ENCODE measurements around the gene SASH1.

GRCh38 chr6:148446681-148447080 lies 104.0 kb downstream of the SASH1 start:
- TF ChIP-seq ZC3H11A (IDR thresholded peaks at IDR 0.05; ENCODE audit: low read depth, low read length) = no peak
- no peak for TF ChIP-seq HDAC8 (tag; IDR thresholded peaks at IDR 0.05)
- TF ChIP-seq ZBTB49 (CRISPR knock-in tag; IDR thresholded peaks at IDR 0.05; ENCODE audit: borderline replicate concordance) = no peak
- no peak for TF ChIP-seq CTCF (IDR thresholded peaks at IDR 0.05 in 2 of 3, conservative IDR thresholded peaks at IDR 0.05 in 1 of 3; ENCODE audit: insufficient read depth in 2 of 3, low read depth in 1 of 3, low read length in 3 of 3)
- TF ChIP-seq EZH2 (IDR thresholded peaks at IDR 0.05; ENCODE audit: borderline replicate concordance, low read depth, low read length) = no peak
- no peak for TF ChIP-seq TBP (optimal IDR thresholded peaks at IDR 0.05; ENCODE audit: low read depth, low read length)
- TF ChIP-seq EP300 (IDR thresholded peaks at IDR 0.05; ENCODE audit: low read length) = no peak
- TF ChIP-seq TEAD2 (tag; IDR thresholded peaks at IDR 0.05) = no peak
- no peak for TF ChIP-seq MTA2 (IDR thresholded peaks at IDR 0.05; ENCODE audit: low read depth)
- no peak for TF ChIP-seq IRF1 (CRISPR knock-in tag; IDR thresholded peaks at IDR 0.05; ENCODE audit: borderline replicate concordance)
- TF ChIP-seq TRIM24 (IDR thresholded peaks at IDR 0.05) = no peak
